ENCODE results near the gene METTL21C. TPM values are rescaled to one million over a fixed set of nuclear protein-coding genes. Genes with fewer than 3 reads are reported as not detected.

The METTL21C gene
- total and polyA plus RNA-seq, 9 donors: 14.6 to 50.1 (median 22.2) TPM

DNA sequence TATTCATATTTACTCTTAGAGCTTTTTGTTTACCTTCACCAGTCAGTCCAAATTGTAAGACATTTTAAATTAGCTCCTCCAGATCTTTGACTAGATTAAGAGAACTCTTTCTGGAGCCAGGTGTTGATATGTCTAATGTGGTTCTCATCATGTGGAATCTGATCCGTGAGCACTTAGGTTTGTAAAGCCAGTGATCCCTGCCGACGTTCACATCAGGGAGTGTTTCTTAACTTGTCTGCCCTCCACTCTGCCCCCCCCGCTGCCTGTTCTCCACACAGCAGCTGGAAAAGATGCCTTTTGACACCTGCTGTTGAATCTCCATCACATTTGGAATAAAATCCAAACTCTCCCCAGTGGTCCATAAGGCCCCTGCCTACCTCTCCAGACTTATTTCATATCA is 17.7 kb downstream of the METTL21C start:
- H3K27ac ChIP-seq (ENCODE audit: low read length): no peak overlapping the region
- no peak overlapping the region for H3K4me3 ChIP-seq (ENCODE audit: low read length)
- peaks cover 30% of the 10 kb centered on the region for H3K36me3 ChIP-seq (ENCODE audit: control insufficient read depth, insufficient read depth, low read length)
- DNase-seq: no peak
- 67% methylated on average over 4 of the region's 4 CpGs for WGBS (ENCODE audit: insufficient coverage)
- H3K4me1 ChIP-seq (ENCODE audit: control insufficient read depth, insufficient read depth, low read length): no peaks in the 10 kb centered on the region
- H3K27me3 ChIP-seq (ENCODE audit: control insufficient read depth, insufficient read depth, low read length): no peaks in the 10 kb centered on the region
- no peaks in the 10 kb centered on the region for H3K9me3 ChIP-seq (replicated peaks; ENCODE audit: control insufficient read depth, low read depth, low read length)

DNA sequence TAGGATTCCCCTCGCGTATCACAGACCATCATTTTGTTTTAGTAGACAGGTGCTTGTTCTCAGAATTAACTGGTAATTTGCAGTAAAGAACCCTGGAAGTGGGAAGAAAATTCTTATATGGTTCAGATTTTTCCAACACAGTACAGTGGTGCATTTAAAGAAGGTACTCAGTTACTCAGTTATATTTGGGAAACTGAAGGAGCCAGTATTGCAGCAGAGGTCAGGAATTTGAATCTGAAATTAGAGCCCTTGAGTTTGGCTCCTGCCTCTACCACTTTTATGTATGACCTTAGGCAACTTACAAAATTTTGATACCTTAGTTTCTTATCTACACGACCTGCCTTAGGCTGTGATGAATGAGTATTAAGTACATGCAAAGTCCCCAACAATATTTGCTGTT is 19.7 kb downstream of the METTL21C start:
- H3K4me3 ChIP-seq (ENCODE audit: low read length): no peak overlapping the region
- peaks cover 42% of the 10 kb centered on the region for H3K36me3 ChIP-seq (ENCODE audit: control insufficient read depth, insufficient read depth, low read length)
- no peaks in the 10 kb centered on the region for H3K27me3 ChIP-seq (ENCODE audit: control insufficient read depth, insufficient read depth, low read length)
- no peaks in the 10 kb centered on the region for H3K9me3 ChIP-seq (replicated peaks; ENCODE audit: control insufficient read depth, low read depth, low read length)
- WGBS (ENCODE audit: insufficient coverage): no CpG with 5 or more reads among the region's 3 CpGs
- no peak overlapping the region for H3K27ac ChIP-seq (ENCODE audit: low read length)
- H3K4me1 ChIP-seq (ENCODE audit: control insufficient read depth, insufficient read depth, low read length): no peaks in the 10 kb centered on the region
- no peak for DNase-seq

DNA sequence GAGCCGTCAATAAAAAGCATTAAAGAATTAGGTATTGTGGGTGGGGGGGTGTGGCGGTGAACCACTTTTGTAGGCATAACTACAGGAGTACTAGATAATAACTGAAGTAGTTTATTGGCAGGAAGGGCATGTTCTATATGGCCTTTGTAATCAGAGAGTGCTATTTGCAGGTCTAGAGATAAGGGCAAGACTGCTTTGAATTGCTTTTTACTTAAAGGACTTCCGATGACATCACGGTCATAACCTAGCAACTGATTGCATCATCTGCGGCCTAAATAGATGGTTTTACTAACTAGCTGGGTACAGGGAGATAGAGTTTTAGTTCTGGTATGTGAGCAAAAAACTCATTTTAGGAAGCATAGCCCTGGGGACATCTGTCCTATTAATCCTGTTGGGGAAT is 24.7 kb downstream of the METTL21C start:
- Histone ChIP-seq H3K4me1 (ENCODE audit: control insufficient read depth, insufficient read depth, low read length) (no peaks in the 10 kb centered on the region), H3K36me3 (ENCODE audit: control insufficient read depth, insufficient read depth, low read length) (peaks cover 58% of the 10 kb centered on the region), H3K4me3 (ENCODE audit: low read length) (no peak overlapping the region), H3K9me3 (replicated peaks; ENCODE audit: control insufficient read depth, low read depth, low read length) (peaks cover 3% of the 10 kb centered on the region), H3K27me3 (ENCODE audit: control insufficient read depth, insufficient read depth, low read length) (no peaks in the 10 kb centered on the region), H3K27ac (ENCODE audit: low read length) (no peak overlapping the region)
- WGBS (ENCODE audit: insufficient coverage): 100% methylated on average over 2 of the region's 5 CpGs
- DNase-seq: no peak

DNA sequence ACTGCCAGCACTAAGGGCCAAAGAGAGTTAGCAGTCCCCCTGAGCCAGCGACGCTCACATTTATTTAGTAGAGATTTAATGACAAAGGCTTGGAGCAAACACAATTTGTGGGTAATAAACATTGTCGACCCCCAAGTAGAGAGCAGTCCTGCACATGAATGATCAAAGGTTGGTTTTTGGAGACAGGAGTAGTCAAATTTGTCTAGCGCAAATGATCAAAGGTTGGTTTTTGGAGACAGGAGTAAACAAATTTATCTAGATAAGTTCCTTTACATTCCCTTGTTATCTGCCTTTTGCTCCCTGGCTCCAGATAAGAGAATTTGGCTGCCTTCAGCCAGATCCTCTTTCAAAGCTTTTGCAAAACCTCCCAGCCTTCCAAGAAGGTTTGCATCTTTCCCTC is 26.9 kb downstream of the METTL21C start:
- no peaks in the 10 kb centered on the region for H3K4me1 ChIP-seq (ENCODE audit: control insufficient read depth, insufficient read depth, low read length)
- no peak overlapping the region for H3K27ac ChIP-seq (ENCODE audit: low read length)
- H3K27me3 ChIP-seq (ENCODE audit: control insufficient read depth, insufficient read depth, low read length): no peaks in the 10 kb centered on the region
- no peak for DNase-seq
- H3K4me3 ChIP-seq (ENCODE audit: low read length): no peak overlapping the region
- peaks cover 51% of the 10 kb centered on the region for H3K36me3 ChIP-seq (ENCODE audit: control insufficient read depth, insufficient read depth, low read length)
- WGBS (ENCODE audit: insufficient coverage): 93% methylated on average over 2 of the region's 4 CpGs
- H3K9me3 ChIP-seq (replicated peaks; ENCODE audit: control insufficient read depth, low read depth, low read length): peaks cover 3% of the 10 kb centered on the region

DNA sequence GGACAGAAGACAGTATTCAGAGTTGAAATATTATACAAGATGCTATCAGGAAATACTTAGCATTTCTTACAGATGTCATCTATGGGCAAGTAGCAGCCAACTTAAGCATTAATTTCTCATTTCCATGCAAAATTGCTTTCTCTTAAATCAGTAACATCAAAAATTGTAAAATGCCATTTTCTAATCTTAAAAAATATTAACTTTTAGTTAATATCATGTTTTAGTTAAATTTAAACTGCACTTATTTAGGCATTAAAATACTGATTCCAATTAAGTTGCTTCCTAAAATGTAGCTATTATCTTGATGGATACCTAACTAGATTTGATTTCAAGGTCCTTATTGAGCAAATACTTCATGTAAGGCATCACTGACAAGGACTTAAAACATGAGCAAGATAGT is 27.8 kb downstream of the METTL21C start:
- no peak for DNase-seq
- H3K27me3 ChIP-seq (ENCODE audit: control insufficient read depth, insufficient read depth, low read length): no peaks in the 10 kb centered on the region
- H3K36me3 ChIP-seq (ENCODE audit: control insufficient read depth, insufficient read depth, low read length): peaks cover 44% of the 10 kb centered on the region
- H3K9me3 ChIP-seq (replicated peaks; ENCODE audit: control insufficient read depth, low read depth, low read length): peaks cover 3% of the 10 kb centered on the region
- no peaks in the 10 kb centered on the region for H3K4me1 ChIP-seq (ENCODE audit: control insufficient read depth, insufficient read depth, low read length)
- no peak overlapping the region for H3K4me3 ChIP-seq (ENCODE audit: low read length)
- no peak overlapping the region for H3K27ac ChIP-seq (ENCODE audit: low read length)

DNA sequence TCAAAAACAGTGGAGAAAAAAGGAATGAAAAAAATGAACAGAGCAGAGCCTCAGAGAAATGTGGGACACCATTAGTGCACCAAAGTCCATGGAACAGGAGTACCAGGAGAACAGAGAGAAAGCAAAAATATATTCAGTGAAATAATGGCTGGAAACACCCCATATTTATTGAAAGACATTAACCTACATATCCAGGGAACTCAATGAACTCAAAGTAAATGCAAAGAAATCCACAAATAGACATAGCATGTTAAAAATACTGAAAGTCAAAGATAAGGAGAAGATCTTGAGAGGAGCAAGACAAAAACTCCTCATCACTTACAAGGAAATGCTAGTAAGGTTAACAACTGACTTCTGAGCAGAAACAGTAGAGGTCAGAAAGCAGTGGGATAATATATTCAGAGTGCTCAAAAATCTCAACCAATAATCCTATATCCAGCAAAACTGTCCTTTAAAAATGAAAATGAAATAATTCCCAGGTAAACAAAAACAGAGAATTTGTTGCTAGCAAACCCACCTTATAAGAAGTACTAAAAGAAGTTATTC is 35.6 kb downstream of the METTL21C start:
- no peaks in the 10 kb centered on the region for H3K27me3 ChIP-seq (ENCODE audit: control insufficient read depth, insufficient read depth, low read length)
- peaks cover 10% of the 10 kb centered on the region for H3K9me3 ChIP-seq (replicated peaks; ENCODE audit: control insufficient read depth, low read depth, low read length)
- no peak for DNase-seq
- peaks cover 25% of the 10 kb centered on the region for H3K36me3 ChIP-seq (ENCODE audit: control insufficient read depth, insufficient read depth, low read length)
- H3K4me3 ChIP-seq (ENCODE audit: low read length): no peak overlapping the region
- H3K27ac ChIP-seq (ENCODE audit: low read length): no peak overlapping the region
- H3K4me1 ChIP-seq (ENCODE audit: control insufficient read depth, insufficient read depth, low read length): no peaks in the 10 kb centered on the region

DNA sequence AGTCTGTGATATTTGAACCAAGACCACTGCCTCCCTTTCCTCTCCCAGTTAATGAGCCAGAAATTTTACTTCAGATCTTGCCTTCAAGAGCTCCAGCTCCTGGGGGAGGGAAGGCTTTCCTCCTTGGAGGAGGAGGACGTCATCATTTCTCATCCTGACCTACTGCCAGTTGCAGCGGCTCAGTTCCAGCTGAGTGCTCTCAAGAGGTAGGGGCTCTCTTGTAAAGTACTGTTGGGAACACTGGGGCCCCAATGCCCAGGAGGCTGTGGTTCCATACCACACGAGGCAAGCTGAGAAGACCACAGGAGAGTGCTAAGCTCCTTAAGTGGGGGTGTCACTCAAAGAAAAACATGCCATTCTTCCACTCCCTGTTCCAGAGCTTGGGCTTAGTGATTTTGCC is 36.2 kb downstream of the METTL21C start:
- Histone ChIP-seq H3K9me3 (replicated peaks; ENCODE audit: control insufficient read depth, low read depth, low read length) (peaks cover 10% of the 10 kb centered on the region), H3K4me1 (ENCODE audit: control insufficient read depth, insufficient read depth, low read length) (no peaks in the 10 kb centered on the region), H3K27me3 (ENCODE audit: control insufficient read depth, insufficient read depth, low read length) (no peaks in the 10 kb centered on the region), H3K36me3 (ENCODE audit: control insufficient read depth, insufficient read depth, low read length) (peaks cover 24% of the 10 kb centered on the region), H3K27ac (ENCODE audit: low read length) (no peak overlapping the region), H3K4me3 (ENCODE audit: low read length) (no peak overlapping the region)
- no CpG with 5 or more reads among the region's 3 CpGs for WGBS (ENCODE audit: insufficient coverage)
- no peak for DNase-seq

DNA sequence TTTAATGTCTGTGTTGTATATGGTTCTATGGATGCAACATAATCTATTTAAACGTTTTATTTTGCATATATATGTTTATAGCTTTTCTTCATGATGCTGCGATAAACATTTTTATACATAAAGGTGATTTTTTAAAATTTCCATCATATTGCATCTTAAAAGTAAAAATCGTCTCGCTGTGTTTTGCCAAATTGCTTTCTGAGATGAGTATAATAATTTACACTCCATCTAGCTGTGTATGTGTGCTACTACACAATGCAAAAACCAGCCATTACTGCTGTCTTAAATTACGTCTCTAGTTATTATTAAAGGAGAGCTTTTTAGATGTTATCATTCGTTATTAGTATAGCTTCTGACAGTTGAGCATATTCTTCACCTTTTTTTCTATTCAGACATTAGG is 37.2 kb downstream of the METTL21C start:
- peaks cover 28% of the 10 kb centered on the region for H3K36me3 ChIP-seq (ENCODE audit: control insufficient read depth, insufficient read depth, low read length)
- no peaks in the 10 kb centered on the region for H3K4me1 ChIP-seq (ENCODE audit: control insufficient read depth, insufficient read depth, low read length)
- WGBS (ENCODE audit: insufficient coverage): no CpG with 5 or more reads among the region's 6 CpGs

DNA sequence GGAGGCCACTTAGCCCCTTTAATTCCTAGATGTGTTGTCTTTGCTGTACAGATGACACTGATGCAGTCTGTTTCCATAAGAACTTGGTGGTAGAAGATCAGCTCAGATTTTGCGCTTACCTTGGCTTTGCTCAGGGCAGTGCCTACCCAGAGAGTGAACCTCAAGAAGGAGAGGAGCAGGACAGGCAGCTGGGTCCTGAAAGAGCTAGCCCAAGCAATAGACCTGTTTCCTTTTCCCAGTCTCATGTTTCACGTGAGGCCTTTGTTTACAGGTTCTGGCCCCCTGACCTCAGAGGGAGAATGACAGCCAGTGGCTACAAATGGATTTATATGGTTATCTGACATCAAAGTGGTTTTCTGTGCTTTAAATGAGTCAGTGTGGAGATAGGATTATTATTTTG is 40.1 kb downstream of the METTL21C start:
- Histone ChIP-seq H3K4me3 (ENCODE audit: low read length) (no peak overlapping the region), H3K4me1 (ENCODE audit: control insufficient read depth, insufficient read depth, low read length) (no peaks in the 10 kb centered on the region), H3K36me3 (ENCODE audit: control insufficient read depth, insufficient read depth, low read length) (peaks cover 28% of the 10 kb centered on the region), H3K27me3 (ENCODE audit: control insufficient read depth, insufficient read depth, low read length) (no peaks in the 10 kb centered on the region), H3K9me3 (replicated peaks; ENCODE audit: control insufficient read depth, low read depth, low read length) (peaks cover 10% of the 10 kb centered on the region), H3K27ac (ENCODE audit: low read length) (no peak overlapping the region)
- WGBS (ENCODE audit: insufficient coverage): 83% methylated on average over 2 of the region's 2 CpGs
- no peak for DNase-seq

More for the DNA sequence above, 37.2 kb downstream of the METTL21C start:
- peaks cover 10% of the 10 kb centered on the region for H3K9me3 ChIP-seq (replicated peaks; ENCODE audit: control insufficient read depth, low read depth, low read length)
- no peak overlapping the region for H3K27ac ChIP-seq (ENCODE audit: low read length)
- no peak overlapping the region for H3K4me3 ChIP-seq (ENCODE audit: low read length)
- no peak for DNase-seq
- H3K27me3 ChIP-seq (ENCODE audit: control insufficient read depth, insufficient read depth, low read length): no peaks in the 10 kb centered on the region

DNA sequence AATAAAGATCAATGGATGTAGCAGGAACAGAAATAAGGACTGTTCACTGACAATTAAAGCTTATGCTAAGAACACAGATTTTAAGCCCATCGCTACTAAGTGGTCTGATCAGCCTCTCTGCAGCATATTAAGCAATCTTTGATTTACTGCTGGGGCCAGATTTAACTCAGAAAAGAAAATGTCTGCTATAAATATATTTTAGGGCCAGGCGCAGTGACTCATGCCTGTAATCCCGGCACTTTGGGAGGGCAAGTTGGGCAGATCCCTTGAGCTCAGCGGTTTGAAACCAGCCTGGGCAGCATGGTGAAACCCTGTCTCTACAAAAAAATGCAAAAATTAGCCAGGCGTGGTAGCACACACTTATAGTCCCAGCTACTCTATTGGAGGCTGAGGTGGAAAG is 43.0 kb downstream of the METTL21C start:
- no peak for DNase-seq
- no peaks in the 10 kb centered on the region for H3K4me1 ChIP-seq (ENCODE audit: control insufficient read depth, insufficient read depth, low read length)
- no peaks in the 10 kb centered on the region for H3K27me3 ChIP-seq (ENCODE audit: control insufficient read depth, insufficient read depth, low read length)
- no peak overlapping the region for H3K27ac ChIP-seq (ENCODE audit: low read length)
- H3K4me3 ChIP-seq (ENCODE audit: low read length): no peak overlapping the region
- peaks cover 27% of the 10 kb centered on the region for H3K36me3 ChIP-seq (ENCODE audit: control insufficient read depth, insufficient read depth, low read length)
- 83% methylated on average over 2 of the region's 5 CpGs for WGBS (ENCODE audit: insufficient coverage)
- no peaks in the 10 kb centered on the region for H3K9me3 ChIP-seq (replicated peaks; ENCODE audit: control insufficient read depth, low read depth, low read length)

DNA sequence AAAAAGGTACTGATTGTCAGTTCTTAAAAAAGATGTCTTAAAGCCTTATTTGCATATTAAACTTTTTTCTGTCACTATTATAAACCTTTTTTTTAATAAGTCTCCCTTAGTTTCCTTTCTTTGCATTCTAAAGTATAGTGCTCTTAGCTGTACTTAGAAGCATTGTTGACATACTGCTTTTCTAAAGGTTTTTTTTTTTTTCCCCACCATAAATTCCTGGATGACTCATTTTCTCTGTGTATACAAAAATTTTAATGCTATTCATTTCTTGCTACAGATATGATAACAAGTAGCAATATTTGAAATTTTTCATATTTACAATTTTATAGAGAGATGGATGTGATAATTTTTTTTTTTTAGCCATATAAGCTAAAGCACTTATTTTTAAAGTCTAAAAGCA is 43.5 kb downstream of the METTL21C start:
- H3K27ac ChIP-seq (ENCODE audit: low read length): no peak overlapping the region
- H3K9me3 ChIP-seq (replicated peaks; ENCODE audit: control insufficient read depth, low read depth, low read length): no peaks in the 10 kb centered on the region
- H3K4me1 ChIP-seq (ENCODE audit: control insufficient read depth, insufficient read depth, low read length): no peaks in the 10 kb centered on the region
- no peak overlapping the region for H3K4me3 ChIP-seq (ENCODE audit: low read length)
- DNase-seq: no peak
- H3K27me3 ChIP-seq (ENCODE audit: control insufficient read depth, insufficient read depth, low read length): no peaks in the 10 kb centered on the region
- H3K36me3 ChIP-seq (ENCODE audit: control insufficient read depth, insufficient read depth, low read length): peaks cover 30% of the 10 kb centered on the region

Data from muscle of leg (tissue), 11 donors.